Fibroblast of mammary gland (primary cell): ENCODE measurements around the gene QPCT.

Experiments used
- DNase-seq: peaks from one replicate; pipeline ENCODE4 v3.0.0-alpha.2; 2010; ENCODE audit warnings: low read depth
- H3K4me3 ChIP-seq: 2 replicates; pipeline ENCODE4 v1.5.1; 2011; ENCODE audit warnings: low read depth, mild to moderate bottlenecking, low read length, moderate library complexity; ENCODE audit not compliant: control insufficient read depth
- TF ChIP-seq, protein P1 (sequence below): conservative IDR thresholded peaks from 2 replicates; pipeline ENCODE4 v1.5.1; 2011; ENCODE audit warnings: low read depth, low read length, inconsistent platforms; ENCODE audit not compliant: control insufficient read depth, insufficient read depth

The QPCT gene

GRCh38 chr2:37343537-37344434 lies 644 bp upstream of the QPCT start:
- H3K4me3 ChIP-seq = peak overlapping the region; percentile 40
- peak; percentile 81 for DNase-seq
- TF ChIP-seq, protein P1, sequence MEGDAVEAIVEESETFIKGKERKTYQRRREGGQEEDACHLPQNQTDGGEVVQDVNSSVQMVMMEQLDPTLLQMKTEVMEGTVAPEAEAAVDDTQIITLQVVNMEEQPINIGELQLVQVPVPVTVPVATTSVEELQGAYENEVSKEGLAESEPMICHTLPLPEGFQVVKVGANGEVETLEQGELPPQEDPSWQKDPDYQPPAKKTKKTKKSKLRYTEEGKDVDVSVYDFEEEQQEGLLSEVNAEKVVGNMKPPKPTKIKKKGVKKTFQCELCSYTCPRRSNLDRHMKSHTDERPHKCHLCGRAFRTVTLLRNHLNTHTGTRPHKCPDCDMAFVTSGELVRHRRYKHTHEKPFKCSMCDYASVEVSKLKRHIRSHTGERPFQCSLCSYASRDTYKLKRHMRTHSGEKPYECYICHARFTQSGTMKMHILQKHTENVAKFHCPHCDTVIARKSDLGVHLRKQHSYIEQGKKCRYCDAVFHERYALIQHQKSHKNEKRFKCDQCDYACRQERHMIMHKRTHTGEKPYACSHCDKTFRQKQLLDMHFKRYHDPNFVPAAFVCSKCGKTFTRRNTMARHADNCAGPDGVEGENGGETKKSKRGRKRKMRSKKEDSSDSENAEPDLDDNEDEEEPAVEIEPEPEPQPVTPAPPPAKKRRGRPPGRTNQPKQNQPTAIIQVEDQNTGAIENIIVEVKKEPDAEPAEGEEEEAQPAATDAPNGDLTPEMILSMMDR = peak; percentile 56

- no peak for DNase-seq
- no peak overlapping the region for H3K4me3 ChIP-seq
- TF ChIP-seq, protein P1 = no peak
These were observed 3.7 kb downstream of the QPCT start for GRCh38 chr2:37348155-37348554.

- no peak overlapping the region for H3K4me3 ChIP-seq
These were observed 4.9 kb downstream of the QPCT start for GRCh38 chr2:37349231-37349860.

GRCh38 chr2:37350034-37350433 lies 5.6 kb downstream of the QPCT start:
- peak; percentile 55 for DNase-seq
- TF ChIP-seq, protein P1 = no peak

More at GRCh38 chr2:37349231-37349860, 4.9 kb downstream of the QPCT start:
- TF ChIP-seq, protein P1 = no peak
- peak; percentile 23 for DNase-seq

DNA sequence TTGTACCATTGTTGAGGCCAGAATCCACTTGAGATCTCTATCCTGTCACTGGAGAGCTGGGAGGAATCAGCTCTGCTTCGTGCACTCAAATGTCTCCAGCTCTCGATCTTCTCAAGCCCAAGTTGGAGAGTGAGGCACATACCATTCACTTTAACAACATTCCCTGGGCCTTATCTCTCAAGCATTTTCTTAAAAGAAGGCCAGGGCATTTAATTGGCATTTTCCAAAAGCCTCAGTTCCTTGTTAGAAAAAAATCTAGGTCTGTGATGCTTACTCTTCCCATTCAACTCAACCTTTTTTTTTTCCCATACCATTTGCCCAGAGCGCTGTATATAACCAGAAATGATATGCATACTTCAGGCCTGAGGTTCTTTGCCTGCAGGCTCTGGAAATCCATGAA lies 10.1 kb downstream of the QPCT start:
- no peak for DNase-seq
- TF ChIP-seq, protein P1 = no peak
- H3K4me3 ChIP-seq = no peak overlapping the region

More at GRCh38 chr2:37350034-37350433, 5.6 kb downstream of the QPCT start:
- H3K4me3 ChIP-seq = no peak overlapping the region

DNA sequence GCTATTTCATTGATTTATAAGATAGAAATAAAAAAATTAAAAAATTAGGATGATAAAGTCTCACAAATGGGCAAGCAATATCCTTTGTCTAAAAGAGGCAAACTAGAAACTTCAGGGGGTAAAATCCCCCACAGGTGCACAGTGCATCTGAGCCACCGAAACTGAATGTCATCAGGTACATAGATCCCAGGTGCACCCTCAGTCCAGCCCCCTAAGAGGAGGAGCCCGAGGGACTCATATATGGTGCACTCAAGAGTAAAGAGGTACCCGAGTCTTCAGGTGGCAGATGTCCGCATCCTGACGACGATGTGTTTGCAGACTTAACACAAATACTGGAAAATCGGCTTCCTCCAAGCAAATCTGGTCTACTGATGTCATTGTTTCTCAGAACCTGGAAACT lies 11.3 kb downstream of the QPCT start:
- DNase-seq = no peak
- no peak overlapping the region for H3K4me3 ChIP-seq

More for the DNA sequence above, 11.3 kb downstream of the QPCT start:
- TF ChIP-seq, protein P1 = no peak
